AG09309 (cell line): ENCODE measurements around the gene SLC25A42.
"Not testable (repeated sequence)": the region's sequence is repeated elsewhere in the genome, so short reads cannot be mapped to it uniquely, and the experiment has no call there.

Experiments used
- DNase-seq: peaks from one replicate; pipeline ENCODE4 v3.0.0-alpha.2; 2010; ENCODE audit warnings: low read depth
- H3K4me3 ChIP-seq: 2 replicates; pipeline ENCODE4 v1.5.1; 2011; ENCODE audit warnings: mild to moderate bottlenecking, low read depth, low read length, moderate library complexity; ENCODE audit not compliant: control insufficient read depth
- TF ChIP-seq, protein P1 (sequence below): IDR thresholded peaks from 2 replicates; pipeline ENCODE4 v1.5.1; 2011; ENCODE audit warnings: mild to moderate bottlenecking, low read depth, low read length, inconsistent platforms; ENCODE audit not compliant: insufficient read depth, control insufficient read depth; ENCODE audit errors: missing control alignments

SLC25A42 gene

DNA sequence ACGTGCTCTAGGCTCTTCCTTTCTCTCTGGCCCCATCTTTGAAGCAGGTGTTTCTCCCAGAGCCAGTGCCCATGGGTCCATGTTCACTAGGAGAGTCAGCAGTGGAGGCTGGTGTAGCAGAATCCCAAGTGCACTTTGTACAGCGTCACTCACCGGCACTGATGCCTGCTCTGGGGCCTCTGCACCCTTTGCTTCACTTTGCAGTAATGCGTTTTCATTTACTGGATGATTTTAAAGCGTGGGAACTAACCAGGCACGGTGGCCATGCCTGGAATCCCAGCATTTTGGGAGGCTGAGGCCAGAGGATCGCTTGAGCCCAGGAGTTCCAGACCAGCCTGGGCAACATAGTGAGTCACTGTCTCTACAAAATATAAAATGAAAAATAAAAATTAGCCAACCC lies 30.7 kb downstream of the SLC25A42 start:
- H3K4me3 ChIP-seq: no peak overlapping the region
- TF ChIP-seq, protein P1, sequence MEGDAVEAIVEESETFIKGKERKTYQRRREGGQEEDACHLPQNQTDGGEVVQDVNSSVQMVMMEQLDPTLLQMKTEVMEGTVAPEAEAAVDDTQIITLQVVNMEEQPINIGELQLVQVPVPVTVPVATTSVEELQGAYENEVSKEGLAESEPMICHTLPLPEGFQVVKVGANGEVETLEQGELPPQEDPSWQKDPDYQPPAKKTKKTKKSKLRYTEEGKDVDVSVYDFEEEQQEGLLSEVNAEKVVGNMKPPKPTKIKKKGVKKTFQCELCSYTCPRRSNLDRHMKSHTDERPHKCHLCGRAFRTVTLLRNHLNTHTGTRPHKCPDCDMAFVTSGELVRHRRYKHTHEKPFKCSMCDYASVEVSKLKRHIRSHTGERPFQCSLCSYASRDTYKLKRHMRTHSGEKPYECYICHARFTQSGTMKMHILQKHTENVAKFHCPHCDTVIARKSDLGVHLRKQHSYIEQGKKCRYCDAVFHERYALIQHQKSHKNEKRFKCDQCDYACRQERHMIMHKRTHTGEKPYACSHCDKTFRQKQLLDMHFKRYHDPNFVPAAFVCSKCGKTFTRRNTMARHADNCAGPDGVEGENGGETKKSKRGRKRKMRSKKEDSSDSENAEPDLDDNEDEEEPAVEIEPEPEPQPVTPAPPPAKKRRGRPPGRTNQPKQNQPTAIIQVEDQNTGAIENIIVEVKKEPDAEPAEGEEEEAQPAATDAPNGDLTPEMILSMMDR: no peak
- DNase-seq: no peak

DNA sequence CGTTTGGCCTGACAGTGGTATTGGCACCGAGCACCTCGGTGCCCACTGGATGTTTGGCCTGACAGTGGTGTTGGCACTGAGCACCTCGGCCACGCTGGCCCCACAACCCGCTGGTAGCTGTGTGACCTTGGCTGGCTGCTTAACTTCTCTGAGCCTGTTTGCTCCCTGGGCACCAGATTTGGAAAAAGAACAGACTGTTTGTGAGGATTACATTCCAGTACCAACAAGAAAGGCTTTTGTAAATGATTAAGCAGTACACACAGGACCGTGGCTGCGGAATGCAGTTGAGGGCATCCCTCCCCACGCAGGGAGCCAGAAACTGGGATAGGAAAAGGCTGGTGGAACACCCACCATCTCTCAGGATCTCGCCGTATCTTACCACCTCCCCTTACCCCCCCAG lies 31.9 kb downstream of the SLC25A42 start:
- TF ChIP-seq, protein P1: no peak
- H3K4me3 ChIP-seq: no peak overlapping the region
- no peak for DNase-seq

DNA sequence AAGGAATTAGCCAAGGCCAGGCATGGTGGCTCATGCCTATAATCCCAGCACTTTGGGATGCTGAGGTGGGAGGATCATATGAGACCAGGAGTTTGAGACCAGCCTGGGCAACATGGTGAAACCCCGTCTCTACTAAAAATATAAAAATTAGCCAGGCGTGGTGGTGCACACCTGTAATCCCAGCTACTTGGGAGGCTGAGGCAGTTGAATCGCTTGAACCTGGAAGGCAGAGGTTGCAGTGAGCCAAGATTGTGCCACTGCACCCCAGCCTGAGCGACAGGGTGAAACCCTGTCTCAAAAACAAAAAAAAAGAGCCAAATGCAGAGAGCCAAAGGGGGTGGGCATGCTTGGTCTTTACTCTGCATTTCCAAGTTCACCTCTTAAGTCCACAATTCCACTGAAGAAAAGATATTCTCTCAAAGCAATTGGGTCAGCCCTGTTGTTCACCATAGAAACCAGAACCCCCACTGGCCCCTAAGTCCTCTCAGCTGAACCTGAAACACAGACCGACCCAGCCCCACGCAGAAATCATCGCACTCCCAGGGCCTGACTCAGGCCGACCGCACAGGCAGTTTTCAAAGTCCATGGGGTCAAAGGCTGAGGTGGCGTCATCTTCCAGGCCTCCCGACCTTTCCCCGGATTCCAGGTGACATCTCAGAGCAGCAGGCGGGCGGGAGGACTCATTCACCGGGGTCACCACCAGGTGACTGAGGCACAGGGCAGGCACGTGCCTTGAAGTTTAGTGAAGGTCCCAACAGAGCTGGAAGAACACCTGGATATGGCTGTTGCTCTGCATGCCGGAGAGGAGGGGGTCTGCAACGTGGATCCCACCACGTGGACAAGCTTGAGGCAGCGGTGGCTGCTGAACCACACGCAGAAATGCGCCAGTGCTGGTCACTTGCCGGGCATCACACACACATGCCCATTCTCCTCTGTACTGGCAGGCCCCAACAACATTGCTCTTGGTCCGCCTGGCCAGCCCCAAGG lies 33.1 kb downstream of the SLC25A42 start:
- TF ChIP-seq, protein P1: no peak
- no peak overlapping the region for H3K4me3 ChIP-seq
- DNase-seq: no peak

DNA sequence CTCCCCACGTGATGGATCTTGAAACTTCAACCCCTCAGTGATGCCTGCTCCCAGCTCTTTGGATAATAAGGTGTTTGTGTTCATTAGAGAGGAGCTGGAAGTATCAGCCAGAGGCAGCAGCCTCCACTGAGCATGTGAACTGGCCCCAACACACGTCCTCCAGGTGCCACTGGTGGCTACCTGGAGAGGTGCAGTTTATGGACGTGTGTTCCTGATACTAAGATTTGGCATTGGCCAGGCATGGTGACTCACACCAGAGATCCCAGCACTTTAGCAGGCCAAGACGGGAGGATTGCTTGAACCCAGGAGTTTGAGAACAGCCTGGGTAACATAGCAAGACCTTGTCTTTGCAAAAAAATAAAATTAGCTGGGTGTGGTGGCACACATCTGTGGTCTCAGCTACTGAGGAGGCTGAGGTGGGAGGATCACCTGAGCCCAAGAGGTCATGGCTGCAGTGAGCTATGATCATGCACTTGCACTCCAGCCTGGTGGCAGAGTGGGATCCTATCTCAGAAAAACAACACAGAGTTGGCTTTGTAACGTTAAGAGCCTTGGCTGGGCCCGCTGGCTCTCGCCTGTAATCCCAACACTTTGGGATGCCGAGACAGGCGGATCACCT lies 34.4 kb downstream of the SLC25A42 start:
- DNase-seq: no peak
- TF ChIP-seq, protein P1: no peak
- H3K4me3 ChIP-seq: no peak overlapping the region

DNA sequence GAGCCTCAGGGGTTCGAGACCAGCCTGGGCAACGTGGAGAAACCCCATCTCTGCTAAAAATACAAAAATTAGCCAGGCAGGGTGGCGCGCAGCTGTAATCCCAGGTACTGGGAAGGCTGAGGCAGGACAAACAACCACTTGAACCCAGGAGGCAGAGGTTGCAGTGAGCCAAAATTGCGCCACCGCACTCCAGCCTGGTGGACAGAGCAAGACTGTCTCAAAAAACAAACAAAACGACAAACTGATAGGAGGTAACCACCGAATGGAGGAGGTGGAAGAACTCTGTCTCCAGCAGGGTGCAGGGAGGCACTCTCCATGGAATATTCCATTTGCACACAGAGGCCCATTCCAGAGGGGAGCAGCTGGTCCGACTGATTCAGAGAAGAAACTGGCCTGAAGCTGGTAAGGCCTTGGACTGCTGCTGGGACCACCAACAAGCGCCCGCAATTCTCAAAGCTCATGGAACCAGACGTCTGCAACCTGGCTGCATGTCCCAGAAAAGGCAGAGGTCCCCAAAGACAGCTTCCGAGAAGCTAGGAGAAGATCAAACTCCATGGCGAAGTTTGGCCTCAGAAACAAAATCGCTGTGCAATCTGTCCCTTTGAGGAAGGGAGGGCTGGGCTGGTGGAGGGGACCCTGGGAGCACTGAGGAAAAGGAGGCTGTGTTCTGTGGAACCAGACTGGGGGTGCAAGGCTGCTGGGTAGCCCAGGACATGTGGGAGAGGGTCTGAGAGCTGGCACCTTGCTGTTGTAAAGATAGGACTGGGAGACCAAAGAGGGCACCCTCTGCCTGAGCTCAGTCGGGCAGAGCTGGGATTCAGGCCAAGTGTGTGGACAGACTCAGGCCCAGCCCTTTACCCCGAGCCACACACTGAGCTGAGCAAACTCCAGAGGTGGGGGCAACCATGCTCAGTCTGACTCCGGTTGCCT lies 35.2 kb downstream of the SLC25A42 start:
- TF ChIP-seq, protein P1: no peak
- no peak for DNase-seq

DNA sequence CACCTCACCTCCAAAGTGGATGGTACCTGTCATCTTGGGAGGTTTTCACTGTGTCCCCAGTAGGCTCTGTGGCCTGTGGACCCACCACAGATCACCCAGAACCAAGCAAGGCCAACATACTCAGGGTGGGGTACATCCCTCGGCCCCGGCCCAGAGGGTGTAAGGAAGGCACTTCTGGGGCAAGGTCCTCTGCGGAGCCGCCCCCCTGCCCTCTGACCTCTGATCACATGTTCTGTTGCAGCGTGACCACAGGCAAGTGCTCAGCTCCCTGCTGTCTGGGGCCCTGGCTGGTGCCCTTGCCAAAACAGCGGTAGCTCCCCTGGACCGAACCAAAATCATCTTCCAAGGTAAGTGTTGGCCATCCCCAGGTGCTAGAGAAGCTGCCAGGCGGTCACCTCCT lies 37.7 kb downstream of the SLC25A42 start:
- TF ChIP-seq, protein P1: no peak
- no peak for DNase-seq
- H3K4me3 ChIP-seq: no peak overlapping the region

More for the DNA sequence above, 35.2 kb downstream of the SLC25A42 start:
- H3K4me3 ChIP-seq: no peak overlapping the region

DNA sequence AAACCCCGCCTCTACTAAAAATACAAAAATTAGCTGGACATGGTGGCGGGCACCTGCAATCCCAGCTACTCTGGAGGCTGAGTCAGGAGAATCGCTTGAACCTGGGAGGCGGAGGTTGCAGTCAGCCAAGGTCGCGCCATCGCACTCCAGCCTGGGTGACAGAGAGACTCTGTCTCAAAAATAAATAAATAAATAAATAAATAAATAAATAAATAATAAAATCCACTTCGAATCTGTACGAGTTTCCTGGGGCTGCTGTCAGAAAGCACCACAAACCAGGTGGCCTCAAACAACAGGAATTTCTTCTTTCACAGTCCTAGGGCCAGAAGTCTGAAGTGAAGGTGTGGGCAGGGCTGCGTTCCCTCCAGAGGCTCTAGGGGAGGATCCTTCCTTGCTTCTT lies 38.8 kb downstream of the SLC25A42 start:
- H3K4me3 ChIP-seq, DNase-seq: not testable (repeated sequence)
